OCI-LY3 (cell line): ENCODE measurements around the gene TACSTD2.

Experiments
- H2AFZ ChIP-seq: fragments of 200-600, 300-600 bp; shearing (Covaris generic); 2 replicates; pipeline ENCODE4 v1.6.0; 2014; ENCODE audit warnings: antibody characterized with exemption, low read depth, low read length
- H3K27ac ChIP-seq: fragments of 200-600, 300-600 bp; sonication (generic); 2 replicates; pipeline ENCODE4 v1.5.1; 2014; ENCODE audit warnings: mild to moderate bottlenecking, low read length, moderate library complexity, mixed read lengths
- H3K27me3 ChIP-seq: fragments of 200-600, 300-600 bp; sonication (generic); 2 replicates; pipeline ENCODE4 v1.6.1; 2014; ENCODE audit warnings: low read depth, low read length, mixed read lengths
- H3K36me3 ChIP-seq: fragments of 200-600, 300-600 bp; sonication (generic); replicated peaks from 2 replicates; pipeline ENCODE3; 2014; ENCODE audit warnings: low read depth, low read length, mixed read lengths
- H3K4me1 ChIP-seq: fragments of 300-600, 200-600 bp; sonication (generic); 2 replicates; pipeline ENCODE4 v1.6.1; 2014; ENCODE audit warnings: low read length, mixed read lengths
- H3K4me2 ChIP-seq: fragments of 200-600, 300-600 bp; sonication (generic); 2 replicates; pipeline ENCODE4 v1.6.1; 2014; ENCODE audit warnings: low read length, mixed read lengths
- H3K4me3 ChIP-seq: fragments of 300-600, 200-600 bp; sonication (generic); 2 replicates; pipeline ENCODE4 v1.5.1; 2014; ENCODE audit warnings: antibody characterized with exemption, mild to moderate bottlenecking, low read length, moderate library complexity
- H3K79me2 ChIP-seq: fragments of 300-600, 200-600 bp; shearing (Covaris generic); 2 replicates; pipeline ENCODE4 v1.6.1; 2014; ENCODE audit warnings: mild to moderate bottlenecking, low read length, mixed read lengths
- H3K9ac ChIP-seq: fragments of 300-600, 200-600 bp; shearing (Covaris generic); 2 replicates; pipeline ENCODE4 v1.6.0; 2014; ENCODE audit warnings: mild to moderate bottlenecking, low read length, moderate library complexity
- H3K9me3 ChIP-seq: fragments of 200-600, 300-600 bp; shearing (Covaris generic); 2 replicates; pipeline ENCODE4 v1.6.1; 2014; ENCODE audit warnings: low read length, mixed read lengths; ENCODE audit not compliant: insufficient read depth
- H4K20me1 ChIP-seq: fragments of 200-600, 300-600 bp; sonication (generic); 2 replicates; pipeline ENCODE4 v1.6.1; 2016; ENCODE audit warnings: low read length, mixed read lengths; ENCODE audit not compliant: insufficient read depth
- CTCF ChIP-seq: fragments of 200-600, 300-600 bp; sonication (generic); IDR thresholded peaks from 2 replicates; pipeline ENCODE4 v1.5.1; 2014; ENCODE audit warnings: antibody characterized with exemption, low read length, low read depth
- EZH2phosphoT487 ChIP-seq: fragments of 200-600 bp; shearing (Covaris generic); IDR thresholded peaks from 2 replicates; pipeline ENCODE4 v1.6.1; 2018; ENCODE audit warnings: antibody characterized with exemption, mixed run types, low read depth

TACSTD2 gene

GRCh38 chr1:58575551-58576324 lies 1.3 kb downstream of the TACSTD2 start:
- Histone ChIP-seq H3K4me3 (no peak overlapping the region), H4K20me1 (peaks cover 14% of the 10 kb centered on the region), H3K79me2 (no peaks in the 10 kb centered on the region), H3K36me3 (no peaks in the 10 kb centered on the region), H3K9me3 (no peaks in the 10 kb centered on the region), H3K9ac (no peak overlapping the region), H3K27me3 (peaks cover 47% of the 10 kb centered on the region), H2AFZ (no peak overlapping the region), H3K27ac (no peak overlapping the region), H3K4me1 (peaks cover 28% of the 10 kb centered on the region), H3K4me2 (no peak overlapping the region)
- no peak for TF ChIP-seq EZH2phosphoT487
- no peak for TF ChIP-seq CTCF

- H3K4me3 ChIP-seq = no peak overlapping the region
- no peak overlapping the region for H3K9ac ChIP-seq
- H3K4me2 ChIP-seq = no peak overlapping the region
- peaks cover 14% of the 10 kb centered on the region for H4K20me1 ChIP-seq
- no peak overlapping the region for H2AFZ ChIP-seq
- TF ChIP-seq EZH2phosphoT487 (no peak), CTCF (no peak)
- no peaks in the 10 kb centered on the region for H3K79me2 ChIP-seq
- H3K9me3 ChIP-seq = no peaks in the 10 kb centered on the region
- H3K36me3 ChIP-seq = no peaks in the 10 kb centered on the region
- H3K27me3 ChIP-seq = peaks cover 56% of the 10 kb centered on the region
- H3K27ac ChIP-seq = no peak overlapping the region
- peaks cover 28% of the 10 kb centered on the region for H3K4me1 ChIP-seq
Measured at GRCh38 chr1:58574816-58575215, 2.2 kb downstream of the TACSTD2 start.

- peaks cover 62% of the 10 kb centered on the region for H3K27me3 ChIP-seq
- peak overlapping the region; percentile 48; the same call in 1 of the 2 replicates for H3K4me3 ChIP-seq
- no peak overlapping the region for H3K27ac ChIP-seq
- no peak overlapping the region for H2AFZ ChIP-seq
- peak overlapping the region; percentile 56 for H3K4me2 ChIP-seq
- peaks cover 28% of the 10 kb centered on the region for H3K4me1 ChIP-seq
- no peak overlapping the region for H3K9ac ChIP-seq
- TF ChIP-seq EZH2phosphoT487 (0 out of 2 replicates have a peak, but pooled peaks have one; percentile 48), CTCF (no peak)
- H3K9me3 ChIP-seq = no peaks in the 10 kb centered on the region
- H4K20me1 ChIP-seq = peaks cover 14% of the 10 kb centered on the region
- no peaks in the 10 kb centered on the region for H3K36me3 ChIP-seq
- H3K79me2 ChIP-seq = no peaks in the 10 kb centered on the region
Measured at GRCh38 chr1:58573705-58574591, 3.1 kb downstream of the TACSTD2 start.

- Histone ChIP-seq H3K27ac (no peak overlapping the region), H3K27me3 (peaks cover 68% of the 10 kb centered on the region), H4K20me1 (peaks cover 14% of the 10 kb centered on the region), H3K4me1 (peaks cover 26% of the 10 kb centered on the region), H3K79me2 (no peaks in the 10 kb centered on the region), H3K9ac (no peak overlapping the region), H3K36me3 (no peaks in the 10 kb centered on the region), H3K4me3 (peak overlapping the region; percentile 48; the same call in 1 of the 2 replicates), H3K9me3 (no peaks in the 10 kb centered on the region), H2AFZ (no peak overlapping the region), H3K4me2 (peak overlapping the region; percentile 56)
- no peak for TF ChIP-seq EZH2phosphoT487
- TF ChIP-seq CTCF = no peak
Measured at GRCh38 chr1:58573138-58573537, 3.9 kb downstream of the TACSTD2 start.
